GM23248 (cell line): Measurements from ENCODE around the gene GPR18. TPM values are rescaled to one million over a fixed set of nuclear protein-coding genes. Genes with fewer than 3 reads are reported as not detected.
A peak's percentile ranks its signal among the peaks of the same experiment; 100 is the strongest.

ENCODE experiments used
- DNase-seq: peaks from one replicate; pipeline ENCODE4 v3.0.0-alpha.2; 2015
- H2AFZ ChIP-seq: fragments of 200-600 bp; sonication (generic); 2 replicates; pipeline ENCODE4 v1.6.1; 2016; ENCODE audit warnings: antibody characterized with exemption
- H3F3A ChIP-seq: fragments of 200-600 bp; sonication (generic); 2 replicates; pipeline ENCODE4 v1.6.1; 2016; ENCODE audit warnings: mild to moderate bottlenecking, antibody characterized with exemption, mixed run types; ENCODE audit not compliant: insufficient read depth
- H3K27ac ChIP-seq: fragments of 200-600 bp; sonication (generic); 2 replicates; pipeline ENCODE4 v1.5.1; 2016; ENCODE audit warnings: mild to moderate bottlenecking
- H3K27me3 ChIP-seq: fragments of 200-600 bp; sonication (generic); replicated peaks from 2 replicates; pipeline ENCODE4 v1.6.1; 2016; ENCODE audit warnings: mild to moderate bottlenecking; ENCODE audit not compliant: insufficient read depth
- H3K36me3 ChIP-seq: fragments of 200-600 bp; sonication (generic); 2 replicates; pipeline ENCODE4 v1.6.1; 2016; ENCODE audit warnings: low read depth, mild to moderate bottlenecking
- H3K4me1 ChIP-seq: fragments of 200-600 bp; sonication (generic); 2 replicates; pipeline ENCODE4 v1.6.1; 2016; ENCODE audit warnings: mild to moderate bottlenecking; ENCODE audit not compliant: insufficient read depth
- H3K4me2 ChIP-seq: fragments of 200-600 bp; sonication (generic); one replicate; pipeline ENCODE4 v1.6.1; 2016; ENCODE audit warnings: mild to moderate bottlenecking; ENCODE audit not compliant: unreplicated experiment
- H3K4me3 ChIP-seq: fragments of 200-600 bp; sonication (generic); 2 replicates; pipeline ENCODE4 v1.5.1; 2016; ENCODE audit warnings: mild to moderate bottlenecking
- H3K79me2 ChIP-seq: fragments of 200-600 bp; sonication (generic); 2 replicates; pipeline ENCODE4 v1.6.1; 2016; ENCODE audit warnings: mild to moderate bottlenecking; ENCODE audit not compliant: insufficient read depth
- H3K9ac ChIP-seq: fragments of 200-600 bp; sonication (generic); 2 replicates; pipeline ENCODE4 v1.6.1; 2016; ENCODE audit warnings: mild to moderate bottlenecking
- H3K9me2 ChIP-seq: fragments of 200-600 bp; sonication (generic); 2 replicates; pipeline ENCODE4 v1.6.1; 2016; ENCODE audit warnings: mixed run types, mild to moderate bottlenecking, moderate library complexity; ENCODE audit not compliant: insufficient read depth
- H3K9me3 ChIP-seq: fragments of 200-600 bp; sonication (generic); one replicate; pipeline ENCODE4 v1.6.1; 2017; ENCODE audit warnings: low read depth
- H4K20me1 ChIP-seq: fragments of 200-600 bp; sonication (generic); 2 replicates; pipeline ENCODE4 v1.6.0; 2016; ENCODE audit not compliant: insufficient read depth
- EZH2 ChIP-seq: fragments of 200-600 bp; sonication (generic); IDR thresholded peaks from 2 replicates; pipeline ENCODE4 v1.6.1; 2018; ENCODE audit warnings: antibody characterized with exemption, mild to moderate bottlenecking; ENCODE audit not compliant: insufficient read depth, poor library complexity, severe bottlenecking
- EZH2phosphoT487 ChIP-seq: fragments of 200-600 bp; sonication (generic); IDR thresholded peaks from 2 replicates; pipeline ENCODE4 v1.6.1; 2018; ENCODE audit warnings: antibody characterized with exemption, moderate library complexity, mild to moderate bottlenecking, low read depth; ENCODE audit not compliant: insufficient read depth
- WGBS, 2 experiments: methylation state at CpG; one replicate each; pipeline ENCODE4 v1.1.6; 2015 to 2017; ENCODE audit warnings: low lambda C conversion rate in 2 of 2, low coverage in 1 of 2; ENCODE audit errors: missing lambda C conversion rate in 2 of 2; 5-methylcytosine and 5-hydroxymethylcytosine counted together
- in situ Hi-C: fragments of 300-500 bp; cut with MboI; formaldehyde crosslinking; loops from 2 replicates; pipeline ENCODE4 v1.15.0; 2020
- polyA plus RNA-seq: library from polyadenylated mRNA; unstranded; fragments of >200 nt; fragmentation: Nextera tagmentation; extraction: Ambion mirVana; gene quantifications from 2 replicates; pipeline ENCODE4 v1.2.1, GENCODE V29; 2016
- total RNA-seq: library from RNA; depleted of rRNA; stranded (reverse); fragments of >200 nt; shearing (Covaris generic); gene quantifications from 2 replicates; pipeline ENCODE4 v1.2.3, GENCODE V29; 2014

Gene GPR18
- total and polyA plus RNA-seq, 2 experiments from 2014 or later = 0.46 TPM; not detected in 1

DNA sequence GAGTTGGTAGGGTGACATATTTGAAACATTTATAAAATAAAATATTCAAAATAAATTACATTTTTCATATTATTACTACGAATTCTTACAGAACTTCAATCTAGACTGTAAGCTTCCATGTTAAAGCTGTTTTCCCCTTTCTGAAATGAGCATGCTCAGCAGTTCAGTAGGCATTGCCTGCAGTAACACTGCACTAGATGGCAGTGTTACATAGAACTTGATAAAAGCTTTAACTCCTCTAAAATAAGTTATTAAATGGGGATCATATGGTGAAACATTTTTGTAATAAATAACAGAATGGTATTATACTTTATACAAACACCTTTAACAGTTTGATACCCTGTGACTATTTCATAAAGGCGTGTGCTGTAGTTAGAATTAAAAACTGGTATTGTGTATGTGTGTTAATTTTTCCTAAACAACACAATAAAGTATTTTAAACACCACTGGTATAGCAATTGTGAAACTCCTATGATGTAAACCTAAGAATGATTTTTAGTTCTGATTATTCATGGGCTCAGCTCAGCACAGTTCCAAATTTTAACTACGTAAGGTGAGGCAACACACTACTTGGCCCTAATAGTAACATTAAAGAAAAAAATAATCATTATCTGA lies 11.6 kb upstream of the GPR18 start:
- H3K9me3 ChIP-seq = no peaks in the 10 kb centered on the region
- peaks cover 5% of the 10 kb centered on the region for H3F3A ChIP-seq
- H3K9me2 ChIP-seq = no peaks in the 10 kb centered on the region
- in situ Hi-C loops = loop anchor here (5.0 to 10.0 kb wide), 2 partner anchors 95 to 168 kb away; no protein-coding TSS in a partner anchor
- TF ChIP-seq EZH2 (no peak), EZH2phosphoT487 (no peak)
- 0 out of 2 replicates have a peak, but pooled peaks cover 1% of the 10 kb centered on the region for H4K20me1 ChIP-seq
- H3K4me3 ChIP-seq = no peak overlapping the region
- peaks cover 1% of the 10 kb centered on the region for H3K4me1 ChIP-seq
- H3K27ac ChIP-seq = no peak overlapping the region
- no peak overlapping the region for H3K4me2 ChIP-seq
- no peaks in the 10 kb centered on the region for H3K36me3 ChIP-seq
- H3K79me2 ChIP-seq = no peaks in the 10 kb centered on the region; the same call in 1 of the 2 replicates
- no peaks in the 10 kb centered on the region for H3K27me3 ChIP-seq
- H3K9ac ChIP-seq = no peak overlapping the region
- DNase-seq = peak; percentile 84
- WGBS, 2 experiments = 32 to 43% methylated on average over 3 of the region's 3 CpGs
- H2AFZ ChIP-seq = no peak overlapping the region

DNA sequence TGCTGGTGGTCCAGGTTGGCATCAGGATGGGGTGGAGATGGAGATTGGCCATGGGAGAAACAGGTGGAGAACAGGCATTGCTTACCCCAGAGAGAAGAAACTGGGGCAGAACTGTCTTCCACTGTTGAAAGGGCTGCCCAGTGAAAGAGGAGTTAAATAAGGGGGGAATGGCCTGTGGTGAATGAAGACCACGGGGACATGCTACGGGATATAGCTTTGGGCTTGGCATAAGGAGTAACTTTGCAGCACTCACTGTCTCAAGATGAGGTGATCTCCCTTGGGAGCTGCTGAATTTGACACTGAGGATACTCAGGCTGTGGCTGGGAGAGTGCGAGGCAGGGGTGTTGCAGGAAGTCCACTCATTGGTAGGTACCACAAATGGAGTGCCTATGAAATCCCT lies 10.6 kb upstream of the GPR18 start:
- H3K36me3 ChIP-seq = no peaks in the 10 kb centered on the region
- no peak for TF ChIP-seq EZH2phosphoT487
- no peak for TF ChIP-seq EZH2
- H3K9ac ChIP-seq = no peak overlapping the region
- no peaks in the 10 kb centered on the region; the same call in 1 of the 2 replicates for H3K79me2 ChIP-seq
- no peak overlapping the region for H2AFZ ChIP-seq
- H3K4me3 ChIP-seq = no peak overlapping the region
- H4K20me1 ChIP-seq = no peaks in the 10 kb centered on the region
- no peaks in the 10 kb centered on the region for H3K4me1 ChIP-seq
- no peak overlapping the region for H3K27ac ChIP-seq
- in situ Hi-C loops = loop anchor here (10.0 kb wide), 1 partner anchor 94 kb away; no protein-coding TSS in a partner anchor
- no peaks in the 10 kb centered on the region for H3K9me2 ChIP-seq
- no peaks in the 10 kb centered on the region for H3K9me3 ChIP-seq
- 80 to 82% methylated on average over 3 of the region's 3 CpGs for WGBS, 2 experiments
- no peak for DNase-seq
- H3K27me3 ChIP-seq = no peaks in the 10 kb centered on the region
- H3K4me2 ChIP-seq = no peak overlapping the region
- H3F3A ChIP-seq = no peaks in the 10 kb centered on the region; the same call in 1 of the 2 replicates

DNA sequence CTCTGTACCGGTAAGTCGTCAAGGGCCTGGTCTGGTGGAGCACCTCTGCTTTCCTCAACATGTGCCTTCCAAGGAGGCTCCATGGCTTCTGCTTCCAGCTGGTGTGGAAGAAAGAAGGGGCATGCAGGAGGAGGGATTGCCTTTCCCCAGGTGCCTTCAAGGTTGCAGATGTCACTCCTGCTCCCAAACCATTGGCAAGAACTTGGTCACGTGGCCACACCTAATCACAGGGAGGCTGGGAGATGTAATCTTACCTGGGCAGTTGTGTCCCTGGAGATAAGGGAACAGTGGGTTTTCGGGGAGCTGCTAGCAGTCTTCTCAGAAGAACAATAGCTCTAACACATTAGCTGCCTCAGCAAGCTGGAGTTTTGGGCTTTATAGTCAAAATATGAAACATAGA lies 9.7 kb upstream of the GPR18 start:
- TF ChIP-seq EZH2 (no peak), EZH2phosphoT487 (no peak)
- no peak overlapping the region for H3K9ac ChIP-seq
- 97 to 98% methylated on average over 4 of the region's 4 CpGs for WGBS, 2 experiments
- H3K27ac ChIP-seq = no peak overlapping the region
- H3K27me3 ChIP-seq = no peaks in the 10 kb centered on the region
- no peaks in the 10 kb centered on the region; the same call in 1 of the 2 replicates for H3F3A ChIP-seq
- no peaks in the 10 kb centered on the region for H3K4me1 ChIP-seq
- no peak for DNase-seq
- no peaks in the 10 kb centered on the region; the same call in 1 of the 2 replicates for H3K79me2 ChIP-seq
- no peaks in the 10 kb centered on the region for H3K9me2 ChIP-seq
- no peak overlapping the region for H2AFZ ChIP-seq
- H4K20me1 ChIP-seq = no peaks in the 10 kb centered on the region
- in situ Hi-C loops = loop anchor here (10.0 kb wide), 1 partner anchor 93 kb away; no protein-coding TSS in a partner anchor
- H3K4me2 ChIP-seq = no peak overlapping the region
- H3K9me3 ChIP-seq = no peaks in the 10 kb centered on the region
- no peak overlapping the region for H3K4me3 ChIP-seq
- no peaks in the 10 kb centered on the region for H3K36me3 ChIP-seq

DNA sequence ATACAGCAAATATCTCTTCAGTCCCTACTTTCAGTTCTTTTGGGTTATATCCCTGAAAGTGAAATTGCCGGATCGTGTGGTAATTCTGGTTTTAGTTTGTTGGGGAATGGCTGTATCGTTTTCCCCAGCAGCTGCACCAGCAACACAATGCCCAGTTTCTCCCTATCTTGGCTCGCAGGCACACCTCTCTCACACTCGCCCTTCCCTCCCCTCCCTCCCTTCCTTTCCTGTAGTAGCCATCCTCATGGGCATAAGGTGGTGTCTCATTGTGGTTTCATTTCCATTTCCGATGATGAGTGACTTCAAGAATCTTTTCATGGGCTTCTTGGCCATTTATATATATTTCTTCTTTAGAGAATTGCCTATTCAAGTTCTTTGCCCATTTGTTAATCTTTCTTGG lies 8.6 kb upstream of the GPR18 start:
- Histone ChIP-seq H4K20me1 (no peaks in the 10 kb centered on the region), H3K4me2 (no peak overlapping the region), H3K9me2 (no peaks in the 10 kb centered on the region), H3K4me3 (no peak overlapping the region), H2AFZ (no peak overlapping the region), H3K4me1 (no peaks in the 10 kb centered on the region), H3K27me3 (no peaks in the 10 kb centered on the region), H3K36me3 (no peaks in the 10 kb centered on the region), H3K27ac (no peak overlapping the region), H3F3A (no peaks in the 10 kb centered on the region; the same call in 1 of the 2 replicates), H3K79me2 (no peaks in the 10 kb centered on the region), H3K9me3 (no peaks in the 10 kb centered on the region), H3K9ac (no peak overlapping the region)
- in situ Hi-C loops = loop anchor here (10.0 kb wide), 1 partner anchor 92 kb away; no protein-coding TSS in a partner anchor
- TF ChIP-seq EZH2 = no peak
- TF ChIP-seq EZH2phosphoT487 = no peak
- 77 to 84% methylated on average over 6 of the region's 6 CpGs for WGBS, 2 experiments
- DNase-seq = no peak
